HEK293T (cell line): ENCODE data around the gene JCAD.

Experiments
- ARNT ChIP-seq: fragments of 450-650 bp; IDR thresholded peaks from 2 replicates; pipeline ENCODE4 v1.6.1; 2017; ENCODE audit warnings: mild to moderate bottlenecking
- BHLHE40 ChIP-seq: fragments of 450-650 bp; IDR thresholded peaks from 2 replicates; pipeline ENCODE4 v1.6.1; 2016; ENCODE audit warnings: mild to moderate bottlenecking, moderate library complexity, borderline replicate concordance
- CTBP1 ChIP-seq: fragments of 450-650 bp; IDR thresholded peaks from 2 replicates; pipeline ENCODE4 v1.6.1; 2016; ENCODE audit warnings: borderline replicate concordance
- ELF4 ChIP-seq: fragments of 450-650 bp; IDR thresholded peaks from 2 replicates; pipeline ENCODE4 v1.6.1; 2017; ENCODE audit warnings: antibody characterized with exemption
- FOXA1 ChIP-seq: fragments of 450-650 bp; IDR thresholded peaks from 2 replicates; pipeline ENCODE4 v1.6.1; 2016; ENCODE audit warnings: mild to moderate bottlenecking
- HDGF ChIP-seq: fragments of 450-650 bp; IDR thresholded peaks from 2 replicates; pipeline ENCODE4 v1.6.1; 2017; ENCODE audit warnings: antibody characterized with exemption, borderline replicate concordance
- LEF1 ChIP-seq: fragments of 450-650 bp; IDR thresholded peaks from 2 replicates; pipeline ENCODE4 v1.6.1; 2017; ENCODE audit warnings: mild to moderate bottlenecking, borderline replicate concordance
- NFRKB ChIP-seq: fragments of 450-650 bp; IDR thresholded peaks from 2 replicates; pipeline ENCODE4 v1.6.1; 2016; ENCODE audit warnings: mild to moderate bottlenecking, moderate library complexity
- PKNOX1 ChIP-seq: fragments of 450-650 bp; IDR thresholded peaks from 2 replicates; pipeline ENCODE4 v1.6.1; 2016
- SP1 ChIP-seq: fragments of 450-650 bp; IDR thresholded peaks from 2 replicates; pipeline ENCODE4 v1.6.1; 2017
- SUZ12 ChIP-seq: fragments of 450-650 bp; IDR thresholded peaks from 2 replicates; pipeline ENCODE4 v1.6.1; 2016; ENCODE audit warnings: mild to moderate bottlenecking
- TARDBP ChIP-seq: fragments of 450-650 bp; IDR thresholded peaks from 2 replicates; pipeline ENCODE4 v1.6.1; 2016
- ZNF384 ChIP-seq: fragments of 450-650 bp; IDR thresholded peaks from 2 replicates; pipeline ENCODE4 v1.6.1; 2016

GRCh38 chr10:29973921-29974320, 85.5 kb downstream of the JCAD start:
- TF ChIP-seq SUZ12 (no peak), HDGF (no peak), ARNT (no peak), SP1 (no peak), FOXA1 (no peak), BHLHE40 (no peak), PKNOX1 (no peak), ELF4 (no peak), ZNF384 (no peak), NFRKB (no peak), CTBP1 (no peak), TARDBP (no peak), LEF1 (no peak)
